C4-2B (cell line): ENCODE measurements around the gene SLC2A6.

Experiments
- H3K27ac ChIP-seq: fragments of 450-650 bp; 2 replicates; pipeline ENCODE4 v1.5.1; 2017
- CTCF ChIP-seq: fragments of 450-650 bp; conservative IDR thresholded peaks from 2 replicates; pipeline ENCODE4 v1.5.1; 2017; ENCODE audit warnings: mild to moderate bottlenecking
- ZFX ChIP-seq: fragments of 450-650 bp; IDR thresholded peaks from 2 replicates; pipeline ENCODE4 v1.6.1; 2017

SLC2A6 gene

GRCh38 chr9:133457748-133458147, 21.2 kb downstream of the SLC2A6 start:
- H3K27ac ChIP-seq: no peak overlapping the region
- TF ChIP-seq ZFX: no peak
- no peak for TF ChIP-seq CTCF

GRCh38 chr9:133457233-133457632, 21.7 kb downstream of the SLC2A6 start:
- TF ChIP-seq CTCF (no peak), ZFX (no peak)

GRCh38 chr9:133456409-133456808, 22.5 kb downstream of the SLC2A6 start:
- no peak overlapping the region for H3K27ac ChIP-seq

More at GRCh38 chr9:133457233-133457632, 21.7 kb downstream of the SLC2A6 start:
- H3K27ac ChIP-seq: no peak overlapping the region

GRCh38 chr9:133455936-133456335, 23.0 kb downstream of the SLC2A6 start:
- no peak overlapping the region for H3K27ac ChIP-seq
- TF ChIP-seq CTCF: no peak
- TF ChIP-seq ZFX: no peak

More at GRCh38 chr9:133456409-133456808, 22.5 kb downstream of the SLC2A6 start:
- TF ChIP-seq ZFX: no peak
- no peak for TF ChIP-seq CTCF

- TF ChIP-seq CTCF (no peak), ZFX (no peak)
Observed at GRCh38 chr9:133454943-133455673, 23.8 kb downstream of the SLC2A6 start.

GRCh38 chr9:133454325-133454724, 24.6 kb downstream of the SLC2A6 start:
- H3K27ac ChIP-seq: no peak overlapping the region

More at GRCh38 chr9:133454943-133455673, 23.8 kb downstream of the SLC2A6 start:
- no peak overlapping the region for H3K27ac ChIP-seq

GRCh38 chr9:133453651-133454050, 25.2 kb downstream of the SLC2A6 start:
- TF ChIP-seq ZFX (no peak), CTCF (no peak)
- H3K27ac ChIP-seq: no peak overlapping the region

More at GRCh38 chr9:133454325-133454724, 24.6 kb downstream of the SLC2A6 start:
- TF ChIP-seq ZFX (no peak), CTCF (no peak)
